HG03460 (cell line): ENCODE data around the gene OR52M1.

Experiments
- ATAC-seq: cut with Tn5 transposase; IDR thresholded peaks from one replicate; pipeline ENCODE4 v1.9.1; 2021; ENCODE audit not compliant: unreplicated experiment

OR52M1 gene

DNA sequence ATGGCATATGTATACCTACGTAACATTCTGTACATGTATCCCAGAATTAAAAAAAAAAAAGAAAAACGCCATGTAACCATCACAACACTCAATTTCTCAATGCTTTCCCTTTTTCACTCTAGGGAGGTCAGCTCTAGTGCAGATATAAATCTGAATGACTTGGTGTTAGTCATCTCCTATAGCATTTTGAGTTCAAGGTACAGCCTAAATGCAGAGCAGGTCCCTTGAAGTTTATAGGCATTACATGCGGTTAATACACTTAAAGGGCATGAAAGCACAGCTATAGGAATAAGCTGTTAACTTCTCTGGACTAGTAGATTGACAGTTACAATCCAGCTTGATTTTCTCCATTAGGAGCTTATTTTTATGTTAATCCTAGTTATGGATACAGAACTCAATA lies 20.4 kb downstream of the OR52M1 start:
- no peak for ATAC-seq

DNA sequence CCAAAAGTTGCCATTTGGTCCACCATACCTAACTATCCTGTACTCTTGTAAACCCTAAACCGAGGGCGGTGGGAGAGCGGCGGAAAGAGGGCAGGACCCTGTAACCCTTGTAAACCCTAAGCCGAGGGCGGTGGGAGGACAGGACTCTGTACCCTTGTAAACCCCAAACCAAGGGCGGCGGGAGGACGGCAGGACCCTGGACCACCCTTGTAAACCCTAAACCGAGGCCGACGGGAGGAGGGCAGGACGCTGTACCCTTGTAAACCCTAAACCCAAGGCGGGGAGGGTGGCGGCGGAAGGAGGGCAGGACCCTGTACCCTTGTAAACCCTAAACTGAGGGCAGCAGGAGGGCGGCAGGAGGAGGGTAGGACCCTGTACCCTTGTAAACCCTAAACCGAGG lies 24.1 kb downstream of the OR52M1 start:
- no peak for ATAC-seq

DNA sequence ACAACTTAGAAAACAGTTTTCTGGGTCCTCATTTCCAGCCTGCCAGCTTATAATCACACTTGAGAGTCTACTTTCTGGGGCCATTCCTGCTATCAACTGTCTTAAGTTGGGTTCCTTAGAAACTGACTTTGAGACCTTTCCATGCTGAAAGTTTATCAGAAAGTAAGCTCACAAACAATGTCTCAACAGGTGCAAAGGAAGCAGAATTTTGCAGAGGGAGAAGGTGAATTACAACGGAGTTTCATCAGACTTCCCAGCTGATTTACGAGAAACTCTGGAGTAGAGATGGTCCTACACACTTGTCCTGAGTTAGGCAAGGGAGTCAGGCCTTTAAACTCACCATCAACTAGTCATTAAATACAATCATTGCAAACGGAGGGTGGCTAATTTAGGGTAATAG lies 31.9 kb downstream of the OR52M1 start:
- ATAC-seq: no peak

DNA sequence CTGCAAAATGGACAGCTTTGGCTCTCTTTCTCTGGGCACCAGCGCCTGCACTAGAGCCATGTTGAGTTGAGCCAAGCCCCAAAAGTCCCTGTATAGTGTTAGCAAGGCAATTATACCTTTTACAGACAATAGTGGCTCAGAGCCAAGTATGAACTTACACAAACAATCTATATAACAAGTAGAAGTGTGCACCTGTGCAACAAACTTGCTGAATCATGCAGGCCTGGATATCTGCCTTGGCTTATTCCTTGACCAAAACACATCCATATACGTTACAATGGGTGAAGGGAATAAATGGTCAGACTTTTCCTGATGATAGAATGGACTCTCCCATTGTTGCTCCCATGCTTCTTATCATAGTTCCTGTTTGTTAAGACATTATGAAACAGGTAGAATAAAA lies 32.8 kb downstream of the OR52M1 start:
- ATAC-seq: no peak

- ATAC-seq: no peak
Observed at GRCh38 chr11:4578624-4579023, 33.6 kb downstream of the OR52M1 start.

DNA sequence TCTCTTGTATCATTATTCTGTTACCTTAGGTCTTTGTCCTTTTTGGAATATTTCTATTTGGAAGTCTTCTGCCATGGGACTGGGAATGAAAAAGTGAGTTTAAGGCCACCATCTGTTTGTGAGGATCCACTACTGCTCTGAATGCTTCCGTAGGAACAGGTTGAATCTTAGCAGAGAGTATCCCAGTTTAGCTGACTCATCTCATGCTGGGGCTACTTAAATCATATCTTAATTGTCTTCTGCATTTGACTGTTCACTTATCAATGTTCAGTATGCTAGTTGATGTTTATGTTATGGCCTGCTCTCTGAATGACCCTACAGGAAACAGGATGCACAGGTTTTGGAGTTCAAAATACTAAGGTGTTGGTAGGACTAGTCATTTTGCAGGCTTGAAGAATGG lies 35.1 kb downstream of the OR52M1 start:
- no peak for ATAC-seq

GRCh38 chr11:4581443-4581842 lies 36.5 kb downstream of the OR52M1 start, which contains the start of gene OR52I2:
Gene OR52I2 (plus strand): TSS chr11:4581743.
- ATAC-seq: no peak

DNA sequence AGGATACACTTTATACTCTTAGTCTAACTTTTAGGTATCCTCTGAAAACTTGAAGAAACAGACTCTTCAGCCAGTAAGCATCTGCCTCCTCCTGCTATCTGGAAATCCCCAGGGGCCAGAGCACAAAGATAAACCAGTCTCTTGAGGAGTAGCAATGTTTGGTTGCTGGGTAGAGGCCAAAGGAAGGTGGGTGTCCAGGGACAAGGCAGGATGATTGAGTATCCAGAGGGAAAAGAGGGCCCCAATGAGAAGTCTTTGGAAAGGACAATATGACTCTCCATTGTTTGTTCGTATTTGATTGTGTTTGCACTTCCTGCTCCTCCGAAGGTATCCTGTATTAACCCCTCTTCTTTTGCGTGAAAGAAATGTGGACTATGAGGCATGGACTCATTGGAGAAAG lies 44.0 kb downstream of the OR52M1 start:
- no peak for ATAC-seq

- ATAC-seq: no peak
Observed at GRCh38 chr11:4593739-4594138, 48.7 kb downstream of the OR52M1 start, which contains the start of gene OR52I1. Gene OR52I1 (plus strand): TSS chr11:4594039. CDS start chr11:4594039, 0 bp downstream.
